ENCODE data around the gene STK4.

- TF ChIP-seq, protein P1, sequence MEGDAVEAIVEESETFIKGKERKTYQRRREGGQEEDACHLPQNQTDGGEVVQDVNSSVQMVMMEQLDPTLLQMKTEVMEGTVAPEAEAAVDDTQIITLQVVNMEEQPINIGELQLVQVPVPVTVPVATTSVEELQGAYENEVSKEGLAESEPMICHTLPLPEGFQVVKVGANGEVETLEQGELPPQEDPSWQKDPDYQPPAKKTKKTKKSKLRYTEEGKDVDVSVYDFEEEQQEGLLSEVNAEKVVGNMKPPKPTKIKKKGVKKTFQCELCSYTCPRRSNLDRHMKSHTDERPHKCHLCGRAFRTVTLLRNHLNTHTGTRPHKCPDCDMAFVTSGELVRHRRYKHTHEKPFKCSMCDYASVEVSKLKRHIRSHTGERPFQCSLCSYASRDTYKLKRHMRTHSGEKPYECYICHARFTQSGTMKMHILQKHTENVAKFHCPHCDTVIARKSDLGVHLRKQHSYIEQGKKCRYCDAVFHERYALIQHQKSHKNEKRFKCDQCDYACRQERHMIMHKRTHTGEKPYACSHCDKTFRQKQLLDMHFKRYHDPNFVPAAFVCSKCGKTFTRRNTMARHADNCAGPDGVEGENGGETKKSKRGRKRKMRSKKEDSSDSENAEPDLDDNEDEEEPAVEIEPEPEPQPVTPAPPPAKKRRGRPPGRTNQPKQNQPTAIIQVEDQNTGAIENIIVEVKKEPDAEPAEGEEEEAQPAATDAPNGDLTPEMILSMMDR (IDR thresholded peaks at IDR 0.05) = no peak
- no peak for TF ChIP-seq POLR2A (IDR thresholded peaks at IDR 0.05)
Observed at GRCh38 chr20:45039475-45039820, 73.1 kb downstream of the STK4 start.

Data from testis (tissue), 2 donors.